ENCODE measurements around the gene NFATC4.
"Not testable (repeated sequence)": the region's sequence is repeated elsewhere in the genome, so short reads cannot be mapped to it uniquely, and the experiment has no call there.

The NFATC4 gene

GRCh38 chr14:24368562-24369252 is 723 bp downstream of the NFATC4 start:
- peak; percentile 93 for DNase-seq

GRCh38 chr14:24369463-24369862 is 1.5 kb downstream of the NFATC4 start:
- no peak for DNase-seq

GRCh38 chr14:24369907-24370687 is 2.1 kb downstream of the NFATC4 start:
- no peak for DNase-seq

- peak; percentile 56 for DNase-seq
Observed at GRCh38 chr14:24370748-24371147, 2.8 kb downstream of the NFATC4 start.

GRCh38 chr14:24371605-24372004 is 3.6 kb downstream of the NFATC4 start:
- not testable (repeated sequence) for DNase-seq

- no peak for DNase-seq
Observed at GRCh38 chr14:24372701-24373416, 4.9 kb downstream of the NFATC4 start.

- DNase-seq, result no peak
Observed at GRCh38 chr14:24376448-24377070, 8.6 kb downstream of the NFATC4 start.

- no peak for DNase-seq
Observed at GRCh38 chr14:24377126-24377525, 9.1 kb downstream of the NFATC4 start.

- DNase-seq, result no peak
Observed at GRCh38 chr14:24377657-24378056, 9.7 kb downstream of the NFATC4 start.

GRCh38 chr14:24378327-24378726 is 10.3 kb downstream of the NFATC4 start:
- DNase-seq, result no peak

GRCh38 chr14:24378981-24379906 is 11.3 kb downstream of the NFATC4 start:
- no peak for DNase-seq

- no peak for DNase-seq
Observed at GRCh38 chr14:24379907-24380730, 12.1 kb downstream of the NFATC4 start.

- DNase-seq, result no peak
Observed at GRCh38 chr14:24381363-24382063, 13.5 kb downstream of the NFATC4 start.

- DNase-seq, result no peak
Observed at GRCh38 chr14:24382064-24382371, 14.0 kb downstream of the NFATC4 start.

- no peak for DNase-seq
Observed at GRCh38 chr14:24384169-24384568, 16.2 kb downstream of the NFATC4 start.

- no peak for DNase-seq
Observed at GRCh38 chr14:24385524-24385923, 17.5 kb downstream of the NFATC4 start.

GRCh38 chr14:24387009-24387345 is 19.0 kb downstream of the NFATC4 start:
- no peak for DNase-seq

- DNase-seq, result not testable (repeated sequence)
Observed at GRCh38 chr14:24387579-24387978, 19.6 kb downstream of the NFATC4 start.

- no peak for DNase-seq
Observed at GRCh38 chr14:24388474-24389179, 20.6 kb downstream of the NFATC4 start.

- DNase-seq, result no peak
Observed at GRCh38 chr14:24389226-24389848, 21.4 kb downstream of the NFATC4 start.

Measured in right hindlimb (tissue), 1 donor.